HG02943 (cell line): Measurements from ENCODE around the gene NME2.
"Not testable (repeated sequence)": the region's sequence is repeated elsewhere in the genome, so short reads cannot be mapped to it uniquely, and the experiment has no call there.

Source experiments
- ATAC-seq: cut with Tn5 transposase; IDR thresholded peaks from one replicate; pipeline ENCODE4 v1.9.1; 2021; ENCODE audit warnings: mild to moderate bottlenecking, low read depth, moderate library complexity; ENCODE audit not compliant: unreplicated experiment

The NME2 gene

DNA sequence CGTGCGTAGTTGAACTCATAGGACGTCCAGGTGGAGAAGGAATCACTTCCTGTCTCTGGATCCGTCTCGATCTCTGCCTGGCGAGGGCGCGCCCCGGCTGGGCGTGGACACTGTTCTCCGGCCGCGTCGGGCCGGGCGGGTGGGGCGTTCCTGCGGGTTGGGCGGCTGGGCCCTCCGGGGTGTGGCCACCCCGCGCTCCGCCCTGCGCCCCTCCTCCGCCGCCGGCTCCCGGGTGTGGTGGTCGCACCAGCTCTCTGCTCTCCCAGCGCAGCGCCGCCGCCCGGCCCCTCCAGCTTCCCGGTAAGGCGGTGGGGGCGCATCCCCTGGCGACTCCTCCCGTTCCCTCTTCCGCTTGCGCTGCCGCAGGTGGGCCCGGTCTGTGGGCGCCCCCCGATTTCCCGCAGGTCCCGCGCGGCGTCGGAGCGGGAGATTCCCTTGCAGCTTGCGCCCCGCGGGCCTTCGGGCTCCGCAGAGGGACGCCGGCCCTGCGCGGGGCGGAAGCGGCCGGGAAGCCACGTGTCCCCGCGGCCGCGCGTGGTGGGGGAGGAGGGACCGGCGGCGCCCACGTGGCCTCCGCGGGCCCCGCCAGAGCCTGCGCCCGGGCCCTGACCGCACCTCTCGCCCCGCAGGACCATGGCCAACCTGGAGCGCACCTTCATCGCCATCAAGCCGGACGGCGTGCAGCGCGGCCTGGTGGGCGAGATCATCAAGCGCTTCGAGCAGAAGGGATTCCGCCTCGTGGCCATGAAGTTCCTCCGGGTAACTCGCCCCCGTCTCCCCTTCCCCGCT is at the start of gene NME2:
TSS of gene NME2 (plus strand) at position 214 of the 789 bp plus-strand sequence. CDS start at position 634, 420 bp downstream.
- peak; percentile 80 for ATAC-seq

DNA sequence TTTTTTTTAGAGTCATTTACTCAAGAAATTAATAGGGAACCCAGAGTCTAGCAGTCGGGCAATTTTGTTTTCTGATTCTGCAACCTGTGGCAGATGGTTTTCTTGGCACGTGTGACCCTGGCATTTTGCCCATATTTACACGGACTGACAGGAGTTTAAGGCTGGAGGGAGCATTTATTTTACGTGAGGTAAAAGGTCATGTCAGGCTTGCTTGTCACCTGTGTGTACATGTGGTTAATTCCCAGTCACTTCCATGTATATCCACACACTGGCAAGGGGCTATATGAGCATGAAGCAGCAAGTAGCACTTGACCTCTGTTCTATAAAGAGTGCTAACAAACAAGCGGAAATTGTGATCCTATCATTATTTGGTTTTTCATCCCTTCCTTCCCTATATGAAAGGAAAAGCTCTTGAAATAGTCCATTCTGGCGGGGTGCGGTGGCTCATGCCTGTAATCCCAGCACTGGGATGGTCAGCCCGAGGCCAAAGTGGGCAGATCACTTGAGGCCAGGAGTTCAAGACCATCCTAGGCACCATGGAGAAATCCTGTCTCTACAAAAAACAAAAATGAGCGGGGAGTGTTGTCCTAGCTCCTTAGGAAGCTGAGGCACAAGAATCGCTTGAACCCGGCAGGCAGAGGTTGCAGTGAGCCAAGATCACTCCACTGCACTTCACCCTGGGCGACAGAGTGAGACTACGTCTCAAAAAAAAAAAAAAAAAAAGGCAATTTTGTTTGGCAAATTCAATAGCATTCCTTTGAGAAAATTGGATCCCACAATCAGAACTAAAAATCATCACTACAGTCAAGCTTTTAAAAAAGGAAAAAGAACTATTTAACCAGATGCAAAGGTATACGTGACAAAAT is 47.6 kb upstream of the NME2 start:
- no peak for ATAC-seq

DNA sequence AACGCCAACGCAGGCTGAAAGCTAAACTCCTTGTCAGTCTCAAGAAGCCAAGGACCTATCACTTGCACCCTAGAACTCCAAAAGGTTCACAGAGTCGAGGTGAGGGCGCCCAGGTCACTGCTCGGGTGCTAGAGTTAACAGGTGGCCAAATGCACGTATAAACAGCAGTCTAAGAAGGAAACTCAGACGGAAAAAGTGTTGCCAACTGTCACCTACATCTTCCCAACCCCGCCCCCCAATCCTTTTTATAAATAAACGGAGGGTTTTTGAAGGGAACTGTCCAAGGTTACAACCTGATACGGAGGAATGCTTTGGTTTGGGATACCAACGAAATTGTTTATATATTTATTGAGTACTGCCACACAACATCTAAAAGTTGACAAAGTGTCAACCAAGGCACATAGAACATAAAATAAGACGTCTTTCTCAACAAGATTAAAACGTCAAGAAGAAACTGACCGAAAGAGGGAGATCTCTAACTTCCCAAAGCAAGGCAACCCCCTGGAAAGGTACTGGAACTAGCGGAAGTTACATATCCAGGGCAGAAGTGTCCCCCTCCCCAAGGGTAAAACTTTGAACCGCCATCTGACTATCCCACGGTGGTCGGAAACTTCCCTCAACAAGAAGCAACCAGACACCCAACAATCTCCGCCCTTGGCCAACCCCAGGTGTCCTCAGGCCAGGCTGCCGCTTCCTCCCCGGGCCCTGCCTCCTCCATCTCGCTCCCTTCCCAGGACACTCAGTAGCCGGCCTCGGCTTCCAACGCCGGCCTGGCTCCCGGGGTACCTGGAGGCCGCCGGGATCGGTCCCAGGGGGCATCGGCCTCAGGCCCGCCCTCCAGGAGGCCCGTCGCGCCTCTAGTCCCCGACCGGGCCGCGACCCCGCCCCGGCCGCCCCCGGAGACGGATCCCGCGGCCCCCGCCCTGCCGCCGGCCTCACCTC is 46.5 kb upstream of the NME2 start:
- ATAC-seq = peak; percentile 24

DNA sequence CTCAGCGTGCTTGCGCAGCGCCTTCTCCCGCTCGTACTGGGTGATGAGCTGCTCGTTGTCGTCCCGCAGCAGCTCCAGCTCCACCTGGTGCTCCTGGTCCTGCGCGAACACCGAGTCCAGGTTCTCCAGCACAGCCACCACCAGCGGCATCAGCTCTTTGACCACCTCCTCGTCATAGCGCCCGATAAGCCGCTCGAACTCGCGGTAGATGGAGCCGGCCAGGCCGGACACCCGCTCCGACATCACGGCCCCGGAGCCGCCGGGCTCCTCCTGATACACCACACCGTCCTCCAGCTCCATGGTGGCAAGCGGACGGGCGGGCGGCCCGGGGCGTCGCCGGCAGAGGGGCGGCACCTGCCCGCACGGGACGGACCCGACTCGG is 45.9 kb upstream of the NME2 start:
- ATAC-seq = peak; percentile 28

DNA sequence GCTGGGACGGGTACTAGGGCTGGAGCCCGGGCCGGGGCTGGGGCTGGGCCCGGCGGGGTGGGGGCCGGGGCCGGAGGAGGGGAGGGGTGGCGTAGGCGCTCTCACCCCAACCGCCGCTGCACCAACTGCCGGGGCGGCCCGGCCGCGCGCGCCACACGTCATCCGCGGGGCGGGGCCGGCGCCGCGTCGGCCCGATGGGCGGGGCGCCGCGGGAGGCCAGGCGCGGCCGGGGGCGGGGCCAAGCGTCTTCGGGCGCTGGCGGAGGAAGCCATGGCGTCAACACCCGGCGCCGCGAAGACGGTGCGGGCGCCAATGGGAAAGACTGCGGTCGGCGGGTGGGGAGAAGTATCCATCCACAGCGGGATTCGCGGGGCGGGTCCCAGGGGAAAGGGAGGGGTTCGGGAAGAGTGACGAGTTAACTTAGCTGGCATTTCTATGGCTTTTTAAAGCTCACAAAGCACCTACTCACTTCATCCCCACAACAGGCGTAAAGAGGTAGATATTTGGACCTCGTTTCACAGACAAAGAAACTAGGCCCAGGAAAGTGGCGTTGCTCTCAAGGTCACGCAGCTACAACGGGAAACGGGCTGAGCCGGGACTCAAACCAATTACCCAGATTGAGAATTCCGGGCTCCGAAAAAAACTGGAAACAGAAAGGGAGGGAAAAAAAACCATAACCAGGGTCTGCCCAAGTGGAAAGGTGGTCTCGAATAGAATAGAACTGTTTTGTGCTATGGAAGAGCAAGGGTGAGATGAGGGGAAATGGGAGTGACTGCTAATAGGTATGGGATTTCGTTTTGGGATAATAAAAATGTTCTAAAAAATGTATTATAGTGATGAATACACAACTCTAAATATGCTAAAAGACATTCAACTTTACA is 45.2 kb upstream of the NME2 start, which contains the start of gene SPAG9:
TSS of gene SPAG9 (minus strand) at position 130 of the 881 bp plus-strand sequence. CDS start 212 bp downstream, outside the sequence.
- peak; percentile 70 for ATAC-seq

DNA sequence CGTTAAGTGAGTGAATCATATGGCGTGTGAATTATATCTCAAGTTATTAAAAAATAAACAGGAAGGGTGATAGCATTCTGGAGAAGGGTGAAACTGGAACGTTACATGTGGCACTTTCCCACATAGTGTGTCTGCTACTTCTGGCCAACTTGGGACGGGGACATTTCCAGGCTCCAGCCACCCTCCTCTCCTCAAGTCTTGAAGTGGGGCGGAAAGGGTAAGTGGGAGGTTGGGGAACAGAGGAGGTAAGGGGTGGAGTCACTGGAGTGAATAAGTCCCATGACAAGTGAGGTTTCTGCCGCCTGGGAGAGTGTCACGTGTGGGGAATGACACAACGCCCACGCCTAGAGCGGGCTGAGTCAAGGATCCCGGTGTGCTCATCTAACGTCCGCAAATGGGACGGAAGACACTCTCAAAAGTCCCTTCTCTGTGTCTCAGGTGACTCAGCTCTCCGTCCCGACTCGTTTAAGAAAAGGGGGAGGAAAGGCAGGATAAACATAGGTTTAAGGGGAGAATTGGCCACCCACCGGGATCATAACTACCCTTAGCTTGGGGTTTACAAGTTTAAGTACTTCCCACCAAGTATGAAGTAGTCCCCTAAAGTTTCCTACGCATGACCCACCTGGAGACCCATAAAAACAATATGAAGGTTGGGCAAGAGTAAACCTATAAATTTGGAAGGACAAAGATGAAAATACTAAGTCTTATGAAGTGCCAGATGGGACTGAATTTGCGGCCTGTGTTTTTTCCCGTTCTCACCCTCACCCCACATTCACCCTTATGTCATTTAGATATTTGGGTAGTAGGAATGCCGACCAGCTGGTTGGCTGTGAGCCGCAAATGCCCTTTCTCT is 44.4 kb upstream of the NME2 start:
- ATAC-seq = no peak

DNA sequence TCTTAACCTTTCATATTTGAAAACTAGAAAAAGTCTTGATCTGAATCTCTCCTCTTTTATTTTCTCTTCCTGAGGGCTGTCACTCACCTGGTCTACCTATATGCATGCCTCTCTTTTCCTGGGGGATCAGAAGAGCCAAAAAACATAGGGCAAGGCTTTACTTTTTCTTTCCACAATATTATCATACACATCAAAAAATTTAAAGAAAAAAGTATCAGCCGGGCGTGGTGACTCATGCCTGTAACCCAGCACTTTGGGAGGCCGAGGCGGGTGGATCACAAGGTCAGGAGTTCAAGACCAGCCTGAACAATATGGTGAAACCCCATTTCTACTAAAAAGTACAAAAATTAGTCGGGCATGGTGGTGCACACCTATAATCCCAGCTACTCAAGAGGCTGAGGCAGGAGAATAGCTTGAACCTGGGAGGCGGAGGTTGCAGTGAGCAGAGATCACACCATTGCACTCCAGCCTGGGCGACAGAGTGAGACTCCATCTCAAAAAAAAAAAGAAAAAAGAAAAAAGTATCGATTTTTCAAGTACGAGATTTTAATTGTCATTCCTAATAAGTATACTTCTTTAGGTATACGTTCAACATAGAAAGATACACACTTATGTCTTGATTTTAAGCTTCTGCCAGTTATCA is 43.6 kb upstream of the NME2 start:
- ATAC-seq = not testable (repeated sequence)

DNA sequence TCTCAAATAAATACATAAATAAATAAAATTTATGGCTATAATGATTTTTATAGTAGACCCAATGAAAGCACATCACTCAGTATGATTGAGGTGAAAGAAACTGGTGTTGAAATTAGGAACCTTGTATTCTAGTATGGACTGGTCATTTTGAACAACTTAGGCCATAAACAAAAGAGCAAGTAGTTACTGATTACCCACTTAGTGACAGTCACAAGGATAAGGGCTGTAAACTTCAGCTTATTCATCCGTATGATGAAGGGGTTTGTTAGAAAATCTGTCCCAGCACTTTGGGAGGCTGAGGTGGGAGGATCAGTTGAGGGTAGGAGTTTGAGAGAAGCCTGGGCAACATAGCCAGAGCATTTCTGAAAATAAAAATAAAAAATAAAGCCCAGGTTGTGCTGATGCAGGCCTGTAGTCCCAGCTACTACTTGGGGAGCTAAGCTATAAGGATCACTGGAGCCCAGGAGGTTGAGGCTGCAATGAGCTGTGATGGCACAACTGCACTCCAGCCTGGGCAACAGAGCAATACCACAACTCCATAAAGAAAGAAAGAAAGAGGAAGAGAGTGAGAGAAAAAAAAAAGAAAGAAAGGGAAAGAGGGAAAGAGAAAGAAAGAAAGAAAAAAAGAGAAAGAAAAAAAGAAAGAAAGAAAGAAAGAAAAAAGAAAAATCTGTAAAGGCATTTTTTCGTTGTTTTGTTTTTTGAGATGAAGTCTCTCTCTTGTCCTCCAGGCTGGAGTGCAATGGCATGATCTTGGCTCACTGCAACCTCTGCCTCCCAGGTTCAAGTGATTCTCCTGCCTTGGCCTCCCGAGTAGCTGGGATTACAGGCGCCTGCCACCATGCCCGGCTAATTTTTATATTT is 41.3 kb upstream of the NME2 start:
- ATAC-seq = no peak

DNA sequence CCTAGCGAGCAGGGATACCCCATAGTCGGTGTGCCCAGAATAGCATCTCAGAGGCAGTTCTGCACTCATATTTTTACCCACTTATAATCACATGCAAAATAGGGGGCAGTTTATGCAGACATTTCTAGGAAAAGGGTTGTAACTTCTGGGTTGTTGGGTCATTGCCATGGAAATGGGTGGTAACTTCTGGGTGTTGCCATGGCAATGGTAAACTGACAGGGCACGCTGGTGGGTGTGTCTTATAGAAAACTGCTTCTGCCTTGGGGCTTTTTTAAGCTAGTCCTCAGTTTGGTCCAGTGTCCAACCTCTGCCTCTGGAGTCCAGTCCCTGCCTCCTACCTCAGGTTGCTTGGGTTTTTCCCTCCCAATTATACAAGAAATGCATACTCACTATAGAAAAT is 38.1 kb upstream of the NME2 start:
- ATAC-seq = no peak

DNA sequence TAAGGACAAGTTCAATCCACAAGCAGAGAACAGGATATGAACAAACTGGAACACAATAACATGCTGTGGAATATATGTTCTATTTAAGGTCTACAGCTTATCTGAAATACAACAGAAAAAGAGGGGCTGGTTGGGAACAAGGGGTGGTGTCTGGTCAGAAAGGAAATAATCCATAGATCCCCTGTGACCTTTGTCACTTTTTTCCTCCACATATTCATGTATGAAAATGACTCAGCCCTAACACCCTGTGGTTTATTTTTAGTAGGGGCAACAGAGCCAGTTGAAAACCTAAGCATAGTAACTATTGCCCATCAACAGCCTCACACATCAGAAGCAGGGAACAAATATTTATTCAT is 33.3 kb upstream of the NME2 start:
- peak; percentile 69 for ATAC-seq

DNA sequence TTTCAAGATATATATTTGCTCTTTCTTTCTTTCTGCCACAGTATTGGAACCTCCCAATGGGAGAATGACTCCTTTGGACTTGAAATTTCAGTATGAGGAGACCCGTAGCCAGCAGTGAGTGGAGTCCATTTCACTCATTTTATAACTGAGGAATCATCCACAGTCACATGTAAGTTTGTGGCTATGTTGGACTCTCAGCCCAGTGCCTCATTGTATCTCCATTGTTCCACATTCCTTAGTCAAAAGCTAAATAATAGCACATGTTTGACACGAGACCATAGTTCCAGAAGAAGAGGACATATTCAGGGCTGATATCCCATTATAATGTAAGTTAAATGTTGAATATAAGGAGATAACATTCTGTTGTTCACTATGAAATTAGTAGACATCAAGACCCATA is 32.8 kb upstream of the NME2 start:
- ATAC-seq = no peak

DNA sequence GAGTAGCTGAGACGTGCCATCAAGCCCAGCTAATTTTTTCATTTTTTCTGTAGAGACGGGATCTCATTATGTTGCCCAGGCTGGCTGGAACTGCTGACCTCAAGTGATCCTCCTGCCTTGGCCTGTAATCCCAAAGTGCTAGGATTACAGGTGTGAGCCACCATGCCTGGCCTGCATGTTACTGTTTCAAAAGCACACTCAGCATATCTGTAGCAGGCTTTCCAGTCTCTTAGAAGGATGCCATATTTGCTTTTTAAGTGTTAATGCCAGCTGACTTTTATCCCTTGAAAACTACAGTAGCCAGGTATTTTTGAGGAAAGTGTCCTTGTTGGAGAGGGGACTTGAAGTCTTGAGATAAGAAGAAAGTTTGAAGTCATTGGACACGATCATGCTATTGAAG is 30.3 kb upstream of the NME2 start:
- ATAC-seq = no peak

DNA sequence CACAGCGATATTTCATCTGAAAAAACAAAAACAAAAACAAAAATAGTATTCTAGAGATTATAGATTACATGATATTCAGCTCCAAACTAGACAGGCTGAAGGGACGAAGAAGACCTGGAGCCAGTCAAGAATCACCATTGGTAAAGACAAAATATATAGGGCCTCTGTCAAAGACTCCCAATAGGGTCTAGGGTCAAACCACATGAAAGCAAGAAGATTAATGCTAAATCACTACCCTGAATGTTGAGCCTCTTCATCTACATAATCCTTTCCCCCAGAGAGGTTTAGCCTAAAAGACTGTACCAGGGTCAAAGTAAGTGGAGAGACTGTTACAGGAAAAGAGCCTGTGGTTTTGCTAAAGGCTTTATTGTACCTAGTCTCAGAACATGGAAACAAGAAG is 23.6 kb upstream of the NME2 start:
- no peak for ATAC-seq

DNA sequence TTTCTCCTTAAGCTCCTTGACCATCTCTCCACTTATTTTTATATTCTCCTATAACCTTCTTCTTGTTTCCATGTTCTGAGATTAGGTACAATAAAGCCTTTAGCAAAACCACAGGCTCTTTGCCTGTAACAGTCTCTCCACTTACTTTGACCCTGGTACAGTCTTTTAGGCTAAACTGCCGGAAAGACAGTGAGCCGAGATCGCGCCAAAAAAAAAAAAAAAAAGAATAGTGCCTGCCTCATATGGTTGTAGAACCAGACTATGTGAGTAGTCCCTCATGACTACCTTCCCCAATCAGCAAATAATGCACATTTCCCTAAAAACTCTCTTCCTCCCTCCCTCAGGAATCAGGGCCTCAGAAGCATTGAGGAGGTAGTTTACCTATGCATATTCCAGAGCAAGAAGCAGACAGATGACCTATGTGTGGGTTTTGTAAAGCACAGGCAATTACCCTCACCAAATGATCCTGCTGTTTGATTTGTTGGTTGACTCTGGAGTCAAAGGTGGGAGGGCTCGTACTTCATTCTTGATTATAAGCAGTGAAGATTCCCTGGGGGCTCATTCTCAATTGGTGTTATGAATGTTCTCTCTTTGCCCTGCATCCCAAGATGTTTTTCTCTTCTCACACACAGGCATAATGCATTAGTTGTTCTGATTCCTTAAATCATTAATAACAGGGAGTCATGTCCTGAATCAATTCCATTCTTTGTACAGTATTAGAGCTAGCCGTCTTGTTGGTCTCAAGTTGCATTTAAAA is 21.8 kb upstream of the NME2 start:
- no peak for ATAC-seq

DNA sequence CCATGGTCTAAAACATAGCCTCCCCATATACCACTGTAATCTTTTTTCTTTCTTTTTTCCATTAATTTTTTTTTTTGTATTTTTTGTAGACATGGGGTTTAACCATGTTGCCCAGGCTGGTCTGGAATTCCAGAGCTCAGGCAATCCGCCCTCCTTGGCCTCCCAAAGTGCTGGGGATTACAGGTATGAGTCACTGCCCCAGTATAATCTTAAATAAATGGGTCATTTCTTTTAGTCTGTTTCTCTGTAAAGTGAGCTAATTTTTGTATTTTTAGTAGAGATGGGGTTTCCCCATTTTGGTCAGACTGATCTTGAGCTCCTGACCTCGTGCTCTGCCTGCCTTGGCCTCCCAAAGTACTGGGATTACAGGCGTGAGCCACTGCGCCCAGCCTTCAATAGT is 18.6 kb upstream of the NME2 start:
- ATAC-seq = no peak

DNA sequence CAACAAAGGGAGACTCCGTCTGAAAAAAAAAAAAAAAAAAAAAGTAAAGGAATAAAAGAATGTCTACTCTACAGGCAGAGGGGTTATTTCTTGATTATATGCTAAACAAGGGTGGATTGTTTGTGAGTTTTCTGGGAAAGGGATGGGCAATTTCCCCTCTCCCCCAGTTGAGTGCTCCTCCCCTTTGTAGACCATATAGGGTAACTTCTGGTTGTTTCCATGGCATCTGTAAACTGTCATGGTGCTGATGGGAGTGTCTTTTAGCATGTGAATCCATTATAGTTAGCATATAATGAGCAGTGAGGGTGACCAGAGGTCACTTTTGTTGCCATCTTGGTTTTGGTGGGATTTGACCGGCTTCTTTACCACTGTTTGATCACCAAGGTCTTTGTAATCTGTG is 17.0 kb upstream of the NME2 start:
- no peak for ATAC-seq

DNA sequence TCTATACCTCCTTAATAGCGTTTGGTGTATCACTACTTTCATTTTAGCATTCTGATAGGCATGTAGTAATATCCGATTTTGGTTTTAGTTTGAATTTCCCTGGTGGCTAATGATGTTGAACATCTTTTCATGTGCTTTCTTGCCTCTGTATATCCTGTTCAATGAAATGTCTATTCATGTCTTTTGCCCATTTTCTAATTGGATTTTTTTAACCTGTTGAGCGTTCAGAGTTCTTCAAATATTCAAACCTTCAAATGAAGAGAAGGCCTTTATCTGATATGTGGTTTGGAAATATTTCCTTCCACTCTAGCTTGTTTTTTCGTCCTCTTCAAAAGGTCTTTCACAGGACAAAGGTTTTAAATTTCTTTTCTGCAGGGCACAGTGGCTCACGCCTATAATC is 15.3 kb upstream of the NME2 start:
- ATAC-seq = no peak
